ENCODE results near the gene DMD.

The DMD gene

DNA sequence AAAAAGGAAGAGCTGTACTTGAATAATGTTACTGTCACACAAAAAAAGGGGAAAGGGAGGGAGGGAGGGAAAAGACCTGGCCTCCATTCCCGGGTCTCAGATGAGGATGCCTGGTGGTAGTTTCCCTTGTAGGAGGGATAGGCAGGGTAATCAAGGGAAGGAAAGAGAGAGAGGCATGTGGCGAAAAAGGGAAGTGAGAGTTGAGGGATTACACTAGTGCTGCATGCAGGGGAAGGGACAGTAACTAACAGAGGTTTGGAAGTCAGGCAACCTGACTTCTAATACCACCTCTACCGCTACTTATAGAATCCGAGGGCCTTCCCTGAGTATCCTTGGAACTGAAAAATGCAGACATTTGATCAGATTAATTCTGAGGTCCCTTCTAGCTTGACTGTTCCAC, 1317.8 kb downstream of the DMD start:
- TF ChIP-seq, protein P1, sequence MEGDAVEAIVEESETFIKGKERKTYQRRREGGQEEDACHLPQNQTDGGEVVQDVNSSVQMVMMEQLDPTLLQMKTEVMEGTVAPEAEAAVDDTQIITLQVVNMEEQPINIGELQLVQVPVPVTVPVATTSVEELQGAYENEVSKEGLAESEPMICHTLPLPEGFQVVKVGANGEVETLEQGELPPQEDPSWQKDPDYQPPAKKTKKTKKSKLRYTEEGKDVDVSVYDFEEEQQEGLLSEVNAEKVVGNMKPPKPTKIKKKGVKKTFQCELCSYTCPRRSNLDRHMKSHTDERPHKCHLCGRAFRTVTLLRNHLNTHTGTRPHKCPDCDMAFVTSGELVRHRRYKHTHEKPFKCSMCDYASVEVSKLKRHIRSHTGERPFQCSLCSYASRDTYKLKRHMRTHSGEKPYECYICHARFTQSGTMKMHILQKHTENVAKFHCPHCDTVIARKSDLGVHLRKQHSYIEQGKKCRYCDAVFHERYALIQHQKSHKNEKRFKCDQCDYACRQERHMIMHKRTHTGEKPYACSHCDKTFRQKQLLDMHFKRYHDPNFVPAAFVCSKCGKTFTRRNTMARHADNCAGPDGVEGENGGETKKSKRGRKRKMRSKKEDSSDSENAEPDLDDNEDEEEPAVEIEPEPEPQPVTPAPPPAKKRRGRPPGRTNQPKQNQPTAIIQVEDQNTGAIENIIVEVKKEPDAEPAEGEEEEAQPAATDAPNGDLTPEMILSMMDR (IDR thresholded peaks at IDR 0.05; ENCODE audit: borderline replicate concordance, insufficient read depth, low read depth, low read length), result no peak
- H3K4me3 ChIP-seq (ENCODE audit: low read depth, low read length), result no peak overlapping the region

DNA sequence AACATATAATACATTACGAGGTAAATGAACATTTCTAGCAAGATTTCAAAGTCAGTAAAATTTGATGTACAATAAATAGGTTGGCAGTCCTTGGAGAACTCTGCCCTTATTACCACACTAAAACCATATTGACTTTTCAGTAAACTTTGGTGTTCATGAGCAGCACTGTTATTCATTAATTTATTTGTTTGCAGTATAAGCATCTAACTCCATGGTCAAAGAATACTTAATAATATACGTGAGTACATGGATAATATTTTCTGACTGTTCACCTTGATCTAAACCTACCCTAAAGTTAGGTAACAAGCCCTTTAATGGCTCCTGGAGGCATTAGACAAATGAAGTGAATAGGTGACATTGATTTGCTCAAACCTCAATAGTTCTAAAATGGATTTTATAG, 1322.3 kb downstream of the DMD start:
- TF ChIP-seq, protein P1 (IDR thresholded peaks at IDR 0.05; ENCODE audit: borderline replicate concordance, insufficient read depth, low read depth, low read length), result no peak
- H3K4me3 ChIP-seq (ENCODE audit: low read depth, low read length), result no peak overlapping the region

DNA sequence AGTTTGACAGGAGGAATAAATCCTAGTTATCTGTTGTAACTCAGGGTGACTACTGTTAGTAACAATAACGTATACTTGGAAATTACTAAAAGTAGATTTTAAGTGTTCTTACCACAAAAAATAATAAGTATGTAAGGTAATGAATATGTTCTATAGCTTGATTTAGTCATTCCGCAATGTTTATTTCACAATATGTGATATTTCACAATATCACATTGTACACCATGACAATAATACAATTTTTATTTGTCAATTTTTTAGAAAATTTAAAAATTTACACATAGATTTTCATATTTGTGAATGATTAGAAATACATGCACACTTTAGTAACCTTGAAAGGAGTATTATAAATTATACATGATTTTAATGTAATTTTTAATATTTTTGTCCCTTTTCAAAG, 1326.8 kb downstream of the DMD start:
- H3K4me3 ChIP-seq (ENCODE audit: low read depth, low read length), result no peak overlapping the region
- TF ChIP-seq, protein P1 (IDR thresholded peaks at IDR 0.05; ENCODE audit: borderline replicate concordance, insufficient read depth, low read depth, low read length), result no peak

DNA sequence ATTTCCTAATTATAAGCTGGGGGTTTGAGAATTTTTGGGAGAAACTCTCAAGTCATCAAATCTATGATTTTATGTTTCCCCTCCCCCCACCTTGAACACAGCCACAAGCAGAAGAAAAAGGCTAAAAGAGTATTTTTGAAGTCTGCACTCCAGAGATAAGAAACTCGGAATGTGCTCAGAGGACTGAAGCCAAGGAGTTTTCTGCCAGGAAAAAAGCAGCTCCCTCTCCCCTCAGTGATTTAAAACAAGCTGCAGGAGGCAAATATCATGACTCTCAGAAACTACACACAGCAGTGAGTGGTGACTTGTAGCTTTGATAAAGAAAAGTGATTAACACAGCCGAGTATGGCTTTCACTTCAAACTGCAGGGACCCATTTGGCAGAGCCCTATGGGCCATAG, 1339.3 kb downstream of the DMD start:
- no peak overlapping the region for H3K4me3 ChIP-seq (ENCODE audit: low read depth, low read length)
- TF ChIP-seq, protein P1 (IDR thresholded peaks at IDR 0.05; ENCODE audit: borderline replicate concordance, insufficient read depth, low read depth, low read length), result no peak

DNA sequence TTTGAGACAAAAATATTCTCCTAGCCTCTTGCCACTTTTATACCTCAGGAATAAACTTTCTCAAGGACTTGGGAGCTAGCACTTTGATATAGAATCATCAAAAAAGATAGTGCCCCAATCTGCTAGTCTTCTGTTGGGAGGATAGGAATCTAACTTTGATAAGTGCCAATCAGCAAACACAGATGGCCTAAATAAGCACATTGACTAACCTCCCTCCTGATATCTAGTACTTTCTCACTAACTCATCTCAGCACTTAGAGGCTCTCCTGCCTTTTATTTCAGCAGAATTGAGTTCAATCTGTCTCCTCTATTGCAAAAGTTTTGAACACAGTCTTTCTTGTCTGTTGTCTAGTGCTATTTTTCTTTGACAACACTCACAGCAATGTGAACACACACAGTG, 1341.1 kb downstream of the DMD start:
- TF ChIP-seq, protein P1 (IDR thresholded peaks at IDR 0.05; ENCODE audit: borderline replicate concordance, insufficient read depth, low read depth, low read length), result no peak

DNA sequence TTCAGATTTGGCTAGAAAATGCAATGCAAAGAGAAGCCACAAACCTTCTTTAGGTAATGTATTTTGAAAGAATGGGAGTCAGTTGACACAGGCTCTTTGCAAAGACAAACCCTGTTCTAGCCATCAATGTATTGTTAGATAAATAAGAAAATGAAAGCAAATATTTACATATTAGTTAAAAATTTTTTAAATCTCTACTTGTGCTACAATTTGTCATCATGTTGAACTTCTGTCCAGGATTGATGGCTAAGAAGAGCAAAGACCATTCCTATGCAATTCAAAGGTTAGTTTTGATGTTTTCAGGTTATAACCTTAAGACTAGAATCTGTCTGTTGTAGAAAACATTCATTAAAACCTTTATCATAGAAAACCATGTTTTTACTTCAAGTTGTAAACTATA, 1350.7 kb downstream of the DMD start:
- no peak overlapping the region for H3K4me3 ChIP-seq (ENCODE audit: low read depth, low read length)
- TF ChIP-seq, protein P1 (IDR thresholded peaks at IDR 0.05; ENCODE audit: borderline replicate concordance, insufficient read depth, low read depth, low read length), result no peak

More for the DNA sequence above, 1341.1 kb downstream of the DMD start:
- H3K4me3 ChIP-seq (ENCODE audit: low read depth, low read length), result no peak overlapping the region

DNA sequence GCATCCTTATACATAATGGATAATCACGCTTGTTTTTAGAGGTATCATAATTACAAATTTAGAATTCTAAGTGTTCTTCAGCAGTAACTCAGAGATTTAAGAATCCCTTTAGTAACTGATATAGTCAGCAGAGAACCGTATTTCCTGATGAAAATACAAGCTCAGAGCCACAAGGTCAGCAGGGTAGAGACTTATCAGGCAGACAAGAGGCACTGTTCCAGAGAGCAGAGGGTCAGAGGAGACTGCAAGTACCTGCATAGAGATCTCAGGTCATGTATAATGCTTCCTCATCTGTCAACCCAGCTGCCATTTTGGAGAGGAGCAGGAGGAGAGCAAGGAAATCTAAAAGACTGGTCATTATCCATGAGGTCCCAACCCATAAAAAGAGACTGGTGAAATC, 1352.4 kb downstream of the DMD start:
- TF ChIP-seq, protein P1 (IDR thresholded peaks at IDR 0.05; ENCODE audit: borderline replicate concordance, insufficient read depth, low read depth, low read length), result no peak
- H3K4me3 ChIP-seq (ENCODE audit: low read depth, low read length), result no peak overlapping the region
